SJCRH30 (cell line): ENCODE measurements around the gene P2RX2. TPM values are rescaled to one million over a fixed set of nuclear protein-coding genes. Genes with fewer than 3 reads are reported as not detected.
A peak's percentile ranks its signal among the peaks of the same experiment; 100 is the strongest.

Experiments
- DNase-seq, 2 experiments: peaks; one replicate each; pipeline ENCODE4 v3.0.0-alpha.2; 2015 to 2020
- H3K27ac ChIP-seq: fragments of 250-450 bp; sonication (Bioruptor Pico); 2 replicates; pipeline ENCODE4 v1.5.1; 2020; ENCODE audit warnings: mild to moderate bottlenecking, moderate library complexity
- H3K27me3 ChIP-seq: fragments of 250-450 bp; sonication (Bioruptor Pico); 2 replicates; pipeline ENCODE4 v1.5.1; 2020; ENCODE audit warnings: mild to moderate bottlenecking, moderate library complexity
- H3K36me3 ChIP-seq: fragments of 250-450 bp; sonication (Bioruptor Pico); 2 replicates; pipeline ENCODE4 v1.5.1; 2020; ENCODE audit warnings: mild to moderate bottlenecking, moderate library complexity
- H3K4me1 ChIP-seq: fragments of 250-450 bp; sonication (Bioruptor Pico); 2 replicates; pipeline ENCODE4 v1.5.1; 2020; ENCODE audit warnings: mild to moderate bottlenecking, moderate library complexity
- H3K4me3 ChIP-seq: fragments of 250-450 bp; sonication (Bioruptor Pico); 2 replicates; pipeline ENCODE4 v1.5.1; 2020; ENCODE audit warnings: mild to moderate bottlenecking, moderate library complexity
- H3K9me3 ChIP-seq: fragments of 250-450 bp; sonication (Bioruptor Pico); replicated peaks from 2 replicates; pipeline ENCODE4 v1.5.1; 2020; ENCODE audit warnings: mild to moderate bottlenecking, moderate library complexity
- total RNA-seq: library from RNA; depleted of rRNA; stranded (reverse); fragments of >200 nt; shearing (Covaris generic); gene quantifications from 2 replicates; pipeline ENCODE4 v1.2.3, GENCODE V29; 2014

Gene P2RX2
- total RNA-seq, 1 experiment from 2014 or later, result not detected

DNA sequence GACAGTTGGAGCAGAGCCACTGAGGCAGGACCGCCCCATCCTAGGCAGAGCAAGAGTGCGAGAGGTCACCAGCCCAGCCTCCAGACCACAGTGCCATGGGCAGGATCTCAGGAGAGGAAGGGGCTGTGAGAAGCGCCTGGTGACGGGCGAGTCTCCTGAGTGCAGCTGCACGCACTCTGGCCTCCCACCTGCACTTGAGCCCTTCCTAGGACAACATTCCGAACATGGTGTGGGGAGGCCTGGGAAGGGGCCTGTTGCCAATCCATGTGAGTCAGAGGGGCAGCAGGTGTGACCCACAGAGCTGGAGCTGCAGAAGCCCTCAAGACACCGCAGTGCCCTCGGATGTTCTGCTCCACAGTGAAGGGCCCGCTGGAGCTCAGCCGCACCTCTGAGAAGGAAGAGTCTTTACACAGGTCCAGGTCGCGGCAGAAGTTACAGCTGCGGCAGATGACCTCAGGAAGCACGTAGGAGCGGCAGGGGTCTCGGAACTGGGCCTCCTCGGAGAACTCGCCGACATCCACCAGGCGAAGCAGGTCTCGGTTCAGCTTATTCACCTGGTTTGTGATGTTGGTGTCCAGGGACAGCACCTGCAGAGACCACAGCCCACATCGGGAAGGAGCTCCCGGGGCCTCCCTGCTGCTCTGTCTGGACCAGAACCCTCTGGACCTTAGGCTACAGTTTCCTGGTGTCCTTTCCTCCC is 7.3 kb downstream of the P2RX2 start:
- Histone ChIP-seq H3K4me3 (no peak overlapping the region), H3K36me3 (peaks cover 66% of the 10 kb centered on the region), H3K4me1 (no peaks in the 10 kb centered on the region), H3K9me3 (no peaks in the 10 kb centered on the region), H3K27ac (no peak overlapping the region), H3K27me3 (no peaks in the 10 kb centered on the region)
- no peak for DNase-seq

DNA sequence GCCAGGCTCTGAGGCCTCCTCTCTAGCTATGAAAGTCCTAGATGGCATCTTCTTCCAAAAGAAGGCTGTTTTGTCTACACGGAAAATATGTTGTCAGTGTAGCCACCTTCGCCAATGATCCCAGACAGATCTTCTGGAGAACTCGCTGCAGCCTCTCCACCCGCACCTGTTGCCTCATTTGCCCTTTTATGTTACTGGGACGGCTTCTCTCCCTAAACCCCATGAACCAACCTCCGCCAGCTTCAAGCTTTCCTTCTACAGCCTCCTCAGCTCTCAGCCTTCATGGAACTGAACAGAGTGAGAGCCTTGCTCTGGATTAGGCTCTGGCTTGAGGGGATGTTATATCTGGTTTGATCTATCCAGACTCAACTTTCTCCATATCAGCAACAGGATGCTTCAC is 10.8 kb downstream of the P2RX2 start:
- Histone ChIP-seq H3K4me3 (no peak overlapping the region), H3K4me1 (no peaks in the 10 kb centered on the region), H3K9me3 (no peaks in the 10 kb centered on the region), H3K27ac (no peak overlapping the region), H3K27me3 (no peaks in the 10 kb centered on the region), H3K36me3 (peaks cover 86% of the 10 kb centered on the region)
- no peak for DNase-seq

DNA sequence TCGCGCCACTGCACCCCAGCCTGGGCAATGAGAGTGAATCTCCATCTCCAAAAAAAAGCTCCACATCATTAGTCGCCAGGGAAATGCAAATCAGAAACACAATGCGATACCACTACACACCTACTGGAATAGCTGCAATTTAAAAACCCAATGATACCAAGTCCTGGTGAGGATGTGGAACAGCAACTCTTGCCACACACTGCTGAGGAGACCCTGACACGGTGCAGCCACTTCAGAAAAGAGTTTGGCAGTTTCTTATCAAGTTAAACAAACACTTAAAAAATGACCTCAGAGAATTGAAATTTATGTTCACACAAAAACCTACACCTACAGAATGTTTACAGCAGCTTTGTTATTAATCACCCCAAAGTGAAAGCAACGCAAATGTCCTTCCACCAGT is 12.1 kb downstream of the P2RX2 start:
- Histone ChIP-seq H3K4me1 (no peaks in the 10 kb centered on the region), H3K9me3 (no peaks in the 10 kb centered on the region), H3K4me3 (no peak overlapping the region), H3K36me3 (peaks cover 86% of the 10 kb centered on the region), H3K27ac (no peak overlapping the region), H3K27me3 (no peaks in the 10 kb centered on the region)
- no peak for DNase-seq

DNA sequence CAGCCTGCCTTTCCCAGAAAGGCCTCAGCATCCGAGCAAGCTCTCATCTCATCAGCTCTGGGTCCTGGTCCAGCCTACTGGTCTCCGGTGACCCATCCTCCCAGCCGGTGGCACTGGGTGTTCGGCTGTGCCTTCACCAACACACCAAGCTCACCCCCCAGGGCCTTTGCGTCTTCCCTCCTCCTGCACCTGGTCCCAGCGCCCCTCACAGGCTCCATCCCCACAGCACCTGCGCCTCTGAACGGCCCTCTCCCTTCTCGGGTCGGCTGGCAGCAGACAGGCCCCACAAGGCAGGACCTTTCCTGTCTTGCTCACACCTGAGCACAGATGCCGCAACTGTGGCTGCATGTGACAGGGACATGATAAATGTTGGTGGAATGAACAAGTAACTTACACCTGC is 13.1 kb downstream of the P2RX2 start:
- Histone ChIP-seq H3K4me1 (no peaks in the 10 kb centered on the region), H3K4me3 (no peak overlapping the region), H3K27me3 (no peaks in the 10 kb centered on the region), H3K27ac (no peak overlapping the region), H3K36me3 (peaks cover 83% of the 10 kb centered on the region), H3K9me3 (no peaks in the 10 kb centered on the region)
- DNase-seq, result no peak

DNA sequence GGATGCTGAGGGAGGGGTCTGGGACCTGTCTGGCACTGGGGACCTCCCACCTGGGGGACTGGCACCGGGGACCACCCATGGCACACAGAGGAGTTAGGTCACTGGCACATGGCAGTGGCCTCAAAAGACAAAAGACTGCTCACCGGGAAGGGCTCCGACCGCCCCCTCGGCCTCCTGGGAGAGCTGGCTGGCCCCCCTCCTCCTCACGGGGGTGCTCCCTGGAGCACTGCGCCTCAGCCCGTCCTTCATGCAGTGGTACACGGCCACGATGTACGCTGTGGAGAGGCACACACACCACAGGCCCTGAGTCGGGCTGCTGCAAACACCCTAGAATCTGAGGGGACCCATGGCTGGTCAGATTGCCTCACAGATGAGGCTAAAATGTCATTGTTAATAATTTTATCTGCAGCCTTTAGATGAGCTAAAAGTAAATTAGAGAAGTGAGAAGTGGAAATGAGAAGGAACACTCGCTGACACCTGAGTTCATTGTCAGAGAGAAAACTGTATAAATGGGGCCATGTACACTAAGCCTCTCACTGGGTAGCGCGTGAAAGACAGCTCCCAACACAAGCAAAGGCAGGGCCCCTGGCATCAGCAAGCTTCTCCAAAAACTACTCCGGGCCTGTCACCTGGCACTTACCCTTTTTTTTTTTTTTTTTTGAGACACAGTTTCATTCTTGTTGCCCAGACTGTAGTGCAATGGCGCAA is 14.1 kb downstream of the P2RX2 start:
- H3K4me3 ChIP-seq, result no peak overlapping the region
- no peak for DNase-seq
- peaks cover 85% of the 10 kb centered on the region for H3K36me3 ChIP-seq
- no peaks in the 10 kb centered on the region for H3K9me3 ChIP-seq
- H3K27me3 ChIP-seq, result no peaks in the 10 kb centered on the region
- no peaks in the 10 kb centered on the region for H3K4me1 ChIP-seq
- H3K27ac ChIP-seq, result no peak overlapping the region

DNA sequence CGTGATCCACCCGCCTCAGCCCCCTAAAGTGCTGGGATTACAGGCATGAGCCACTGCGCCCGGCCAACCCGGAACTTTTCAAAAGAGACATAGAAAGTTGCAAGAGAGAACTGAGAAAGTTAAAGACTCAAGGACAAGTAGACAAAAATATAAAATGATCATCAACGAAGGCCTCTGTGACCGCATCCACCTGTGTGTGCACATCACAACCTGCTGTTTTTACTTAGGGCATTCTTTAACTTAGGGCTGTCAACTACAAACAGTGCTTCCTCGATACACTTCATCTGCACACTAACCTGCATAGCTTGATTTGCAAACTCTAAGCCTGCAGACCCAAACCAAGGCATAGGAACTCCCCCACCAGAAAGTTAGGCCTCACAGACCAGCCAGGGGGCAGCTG is 14.8 kb downstream of the P2RX2 start:
- no peak overlapping the region for H3K27ac ChIP-seq
- no peaks in the 10 kb centered on the region for H3K4me1 ChIP-seq
- no peak for DNase-seq
- H3K36me3 ChIP-seq, result peaks cover 88% of the 10 kb centered on the region
- H3K4me3 ChIP-seq, result no peak overlapping the region
- no peaks in the 10 kb centered on the region for H3K27me3 ChIP-seq
- no peaks in the 10 kb centered on the region for H3K9me3 ChIP-seq

DNA sequence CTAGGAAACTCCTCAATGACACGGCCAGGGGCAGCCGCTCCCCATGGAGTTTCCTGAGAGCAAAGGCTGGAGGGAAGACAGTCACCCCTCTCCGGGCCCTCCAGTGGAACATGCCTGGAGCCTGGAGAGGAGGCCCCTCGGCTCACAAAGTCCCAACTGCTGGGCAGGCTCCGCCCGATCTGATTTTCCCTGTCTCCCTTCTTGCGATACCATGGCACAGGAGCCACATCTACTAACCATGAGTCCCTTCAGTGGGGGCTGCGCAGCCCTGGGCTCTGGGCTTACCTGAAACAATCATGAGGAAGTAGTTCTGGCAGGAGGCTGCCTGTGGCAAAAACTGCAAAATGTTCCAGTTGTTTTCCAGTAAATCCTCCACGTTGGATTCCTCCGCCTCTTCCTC is 15.3 kb downstream of the P2RX2 start:
- Histone ChIP-seq H3K27ac (no peak overlapping the region), H3K36me3 (peaks cover 86% of the 10 kb centered on the region), H3K4me3 (no peak overlapping the region), H3K9me3 (no peaks in the 10 kb centered on the region), H3K4me1 (no peaks in the 10 kb centered on the region), H3K27me3 (no peaks in the 10 kb centered on the region)
- DNase-seq, result no peak

DNA sequence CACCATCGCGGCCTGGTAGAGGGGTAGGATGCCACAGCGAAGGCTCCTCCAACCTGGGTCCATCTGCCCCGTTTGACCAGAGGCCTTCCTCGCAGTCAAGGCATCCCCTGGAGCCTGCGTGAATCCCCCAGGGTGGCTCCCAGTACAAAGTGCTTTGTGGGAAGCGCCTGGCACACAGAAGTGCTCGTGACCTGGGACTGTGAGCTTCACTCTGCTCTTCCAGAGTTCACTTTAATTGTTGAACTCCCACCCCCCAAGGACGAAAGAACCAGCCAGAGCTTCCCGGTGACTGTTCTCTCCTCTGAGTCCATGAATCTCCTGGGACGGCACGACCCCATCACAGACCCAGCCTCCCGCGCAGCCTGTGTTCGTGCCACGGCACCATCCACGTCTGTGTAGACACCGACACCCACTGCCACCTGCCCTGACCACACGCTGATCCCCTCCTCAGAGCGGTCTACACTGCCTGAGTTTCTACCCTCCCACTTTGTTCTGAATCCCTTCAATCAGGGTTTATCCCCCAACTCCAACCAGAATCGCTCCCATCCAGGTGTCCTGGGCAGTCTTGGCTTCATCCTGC is 15.9 kb downstream of the P2RX2 start:
- no peaks in the 10 kb centered on the region for H3K4me1 ChIP-seq
- H3K27me3 ChIP-seq, result no peaks in the 10 kb centered on the region
- H3K27ac ChIP-seq, result no peak overlapping the region
- H3K4me3 ChIP-seq, result no peak overlapping the region
- no peaks in the 10 kb centered on the region for H3K9me3 ChIP-seq
- DNase-seq, result no peak
- peaks cover 83% of the 10 kb centered on the region for H3K36me3 ChIP-seq

DNA sequence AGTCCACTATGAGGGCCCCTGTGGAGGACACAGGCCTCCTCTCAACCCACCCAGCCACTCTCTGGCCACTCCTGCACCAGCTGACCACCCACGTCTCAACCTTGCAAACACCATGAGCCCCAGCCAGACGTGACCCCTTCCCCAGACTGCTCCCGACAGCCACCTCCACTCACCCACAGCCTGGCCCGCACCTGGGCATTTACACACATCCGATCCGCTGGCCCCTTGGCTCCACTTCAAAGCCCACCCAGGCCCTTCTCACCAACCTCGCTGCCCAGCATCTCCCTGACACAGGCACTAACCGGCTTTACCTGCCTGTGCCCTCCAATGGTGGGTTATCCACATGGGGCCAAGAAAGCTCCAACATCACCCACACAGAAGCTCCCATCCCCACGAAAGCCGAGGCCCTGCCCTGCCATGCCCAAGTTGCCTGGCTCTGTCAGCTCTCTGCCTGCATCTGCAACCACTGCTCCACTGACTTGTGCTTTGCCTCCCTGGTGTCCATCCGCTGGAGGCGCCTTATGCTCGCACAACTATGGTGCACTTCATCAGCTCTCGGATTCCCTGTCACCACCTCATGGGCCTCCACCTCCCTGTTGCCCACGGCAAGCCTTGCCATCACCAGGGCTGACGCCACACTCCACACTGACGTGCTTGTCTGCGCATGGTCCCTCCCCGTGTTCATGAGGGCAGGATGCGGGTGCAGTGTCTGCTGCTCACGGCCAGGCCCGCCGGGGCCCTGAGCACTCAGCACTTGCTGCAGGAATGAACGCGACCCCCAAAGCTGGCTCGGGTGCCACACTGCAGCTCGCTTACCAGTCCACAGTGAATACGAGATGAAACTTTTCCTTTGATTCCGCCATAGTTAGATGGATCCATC is 16.7 kb downstream of the P2RX2 start:
- DNase-seq, result no peak
- Histone ChIP-seq H3K9me3 (no peaks in the 10 kb centered on the region), H3K27me3 (no peaks in the 10 kb centered on the region), H3K27ac (no peak overlapping the region), H3K36me3 (peaks cover 75% of the 10 kb centered on the region), H3K4me3 (no peak overlapping the region), H3K4me1 (no peaks in the 10 kb centered on the region)

DNA sequence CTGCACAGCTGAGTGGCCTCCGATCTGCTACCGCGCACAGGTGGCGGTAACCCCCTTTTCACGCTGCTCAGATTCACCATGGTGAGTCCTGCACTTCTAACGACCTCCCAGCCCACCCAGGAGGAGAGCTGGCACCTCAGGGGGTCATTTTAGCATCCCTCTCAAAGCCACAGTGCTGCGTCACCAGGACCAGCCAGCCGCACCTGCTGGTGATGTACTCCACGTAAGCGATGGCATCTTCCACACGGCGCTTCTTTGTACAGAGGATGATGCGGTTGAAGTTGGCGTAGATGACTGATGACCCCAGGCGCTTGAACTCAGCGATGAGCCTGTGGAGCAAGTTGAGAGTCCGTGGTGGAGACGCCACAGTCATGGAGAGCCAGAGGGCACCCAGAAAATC is 19.2 kb downstream of the P2RX2 start:
- no peaks in the 10 kb centered on the region for H3K9me3 ChIP-seq
- peaks cover 61% of the 10 kb centered on the region for H3K36me3 ChIP-seq
- no peak overlapping the region for H3K4me3 ChIP-seq
- no peaks in the 10 kb centered on the region for H3K4me1 ChIP-seq
- no peak overlapping the region for H3K27ac ChIP-seq
- DNase-seq, result no peak
- H3K27me3 ChIP-seq, result no peaks in the 10 kb centered on the region

DNA sequence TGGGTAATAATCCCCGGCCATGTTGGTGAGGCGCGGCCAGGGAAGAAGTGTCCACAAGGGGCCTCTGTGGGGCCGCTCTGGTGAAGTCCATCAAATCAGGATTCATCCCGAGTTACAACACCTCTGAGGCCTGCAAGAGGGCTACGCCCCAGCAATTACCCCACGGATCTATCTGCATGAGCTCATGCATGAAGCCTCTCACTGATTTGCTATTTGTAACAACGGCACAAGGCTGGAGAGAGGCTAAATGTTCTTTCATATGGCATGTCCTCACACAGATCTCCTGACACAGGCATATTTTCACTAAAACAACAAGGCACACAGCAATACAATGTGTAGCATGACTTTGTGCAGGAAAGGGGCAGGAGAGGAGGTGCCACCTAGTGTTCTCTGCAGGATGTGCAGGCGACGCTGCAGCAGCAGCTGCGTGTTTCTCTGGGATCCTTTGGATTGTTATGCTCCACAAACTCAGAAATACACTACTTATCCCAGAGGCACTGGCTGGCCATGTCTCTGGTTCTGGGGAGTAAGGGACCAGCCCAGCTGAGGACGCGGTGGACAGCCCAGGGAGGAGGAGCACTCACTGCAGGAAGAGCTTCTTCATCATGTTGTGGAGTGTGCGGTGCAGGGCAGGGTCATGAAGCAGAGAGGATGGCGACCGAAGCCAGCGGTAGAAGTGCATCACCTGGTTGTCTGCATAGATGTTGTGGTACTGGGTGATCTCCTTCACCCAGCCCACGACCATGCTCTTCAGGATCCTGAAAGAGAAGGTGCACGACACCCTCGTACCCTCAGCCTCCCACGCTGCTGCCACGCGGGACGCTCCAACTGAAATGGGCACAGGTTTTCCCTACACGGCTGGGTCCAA is 20.2 kb downstream of the P2RX2 start:
- Histone ChIP-seq H3K27ac (no peak overlapping the region), H3K4me1 (no peaks in the 10 kb centered on the region), H3K27me3 (no peaks in the 10 kb centered on the region), H3K36me3 (peaks cover 61% of the 10 kb centered on the region), H3K9me3 (no peaks in the 10 kb centered on the region), H3K4me3 (no peak overlapping the region)
- DNase-seq, result peak in 1 of 2 experiments; percentile 39

DNA sequence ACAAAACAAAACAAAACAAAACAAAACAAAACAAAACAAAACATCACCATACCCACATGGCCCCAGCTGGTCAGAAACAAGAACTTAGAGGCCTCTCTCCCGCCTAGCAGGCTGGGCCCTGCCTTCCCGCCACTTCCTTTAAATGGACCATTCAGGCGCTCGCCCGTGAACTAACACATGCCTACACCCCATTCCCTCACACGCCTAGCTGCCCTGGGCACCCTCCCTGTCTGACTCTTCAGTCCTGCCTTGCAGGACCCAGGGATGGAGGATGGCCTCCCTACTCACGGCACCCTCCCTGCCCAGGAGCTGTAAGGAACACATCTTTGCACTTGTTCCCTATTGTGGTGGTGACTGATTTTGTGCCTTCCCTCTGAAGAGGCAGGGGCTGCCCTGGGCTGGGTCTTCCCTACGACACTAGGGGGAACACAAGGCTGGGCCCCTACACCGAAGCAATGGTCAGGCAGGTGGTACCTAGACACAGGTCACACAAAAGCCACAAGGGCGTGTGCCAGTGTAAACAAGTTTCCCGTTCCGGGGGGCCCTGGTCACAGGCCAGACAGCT is 21.5 kb downstream of the P2RX2 start:
- no peak for DNase-seq
- Histone ChIP-seq H3K36me3 (peaks cover 55% of the 10 kb centered on the region), H3K9me3 (no peaks in the 10 kb centered on the region), H3K27me3 (no peaks in the 10 kb centered on the region), H3K4me3 (no peak overlapping the region), H3K27ac (no peak overlapping the region), H3K4me1 (no peaks in the 10 kb centered on the region)

DNA sequence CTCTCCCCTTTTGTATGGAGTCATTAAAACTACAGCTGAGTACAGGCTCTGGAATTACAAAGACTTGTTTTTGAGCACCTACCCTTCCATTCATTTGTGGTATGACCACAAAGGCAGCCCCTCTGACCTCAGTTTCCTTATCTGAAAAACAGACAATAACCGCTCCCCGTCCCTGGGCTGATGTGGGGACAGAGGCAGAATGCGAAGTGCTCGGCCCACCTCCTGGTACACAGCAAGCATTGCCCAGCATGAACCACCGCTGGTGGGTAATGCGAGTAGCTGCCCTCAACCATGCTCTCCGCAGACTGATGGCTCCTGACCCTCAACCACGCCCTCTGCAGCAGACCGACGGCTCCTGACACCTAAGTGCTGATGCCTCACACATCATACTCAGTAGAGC is 22.4 kb downstream of the P2RX2 start:
- H3K27ac ChIP-seq, result no peak overlapping the region
- no peak overlapping the region for H3K4me3 ChIP-seq
- no peaks in the 10 kb centered on the region for H3K9me3 ChIP-seq
- H3K36me3 ChIP-seq, result peaks cover 48% of the 10 kb centered on the region
- H3K4me1 ChIP-seq, result no peaks in the 10 kb centered on the region
- no peaks in the 10 kb centered on the region for H3K27me3 ChIP-seq
- no peak for DNase-seq
